Measurements from ENCODE around the gene MCM3AP.

DNA sequence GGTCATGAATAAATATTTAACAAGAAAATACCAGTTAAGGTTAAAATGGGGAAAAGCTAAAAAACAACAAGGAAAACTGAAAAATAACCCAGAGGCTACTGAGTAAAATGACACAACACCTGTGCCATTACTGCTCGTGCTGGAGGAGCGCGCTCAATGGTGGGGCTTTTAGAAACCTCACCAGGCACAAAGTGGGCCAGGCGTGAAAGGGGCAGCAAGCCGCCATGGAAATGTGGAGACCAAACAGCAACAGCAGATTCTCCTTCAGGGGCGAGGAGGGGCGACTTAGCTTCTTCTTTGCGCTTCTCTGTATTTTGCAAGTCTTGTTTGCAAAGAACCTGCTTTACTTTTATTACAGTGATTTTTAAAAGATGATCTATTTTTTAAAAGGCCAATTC, 82.2 kb downstream of the MCM3AP start:
- TF ChIP-seq RARB (CRISPR knock-in tag; IDR thresholded peaks at IDR 0.05) (no peak), ZFP3 (CRISPR knock-in tag; IDR thresholded peaks at IDR 0.05) (no peak), BACH2 (CRISPR knock-in tag; IDR thresholded peaks at IDR 0.05; ENCODE audit: borderline replicate concordance) (no peak)
